Neural cell (in vitro differentiated cells): ENCODE results near the gene S1PR4. TPM values are rescaled to one million over a fixed set of nuclear protein-coding genes. Genes with fewer than 3 reads are reported as not detected.

Experiments used
- H2AFZ ChIP-seq: fragments of 200-600, 300-800 bp; sonication (generic), shearing (Covaris generic); 2 replicates; pipeline ENCODE4 v1.6.0; 2014; ENCODE audit warnings: low read depth, mild to moderate bottlenecking, antibody characterized with exemption, low read length, moderate library complexity
- H3F3A ChIP-seq: fragments of 200-600 bp; shearing (Covaris generic); 2 replicates; pipeline ENCODE4 v1.6.1; 2016; ENCODE audit warnings: mild to moderate bottlenecking, moderate library complexity, mixed read lengths, antibody characterized with exemption, low read length; ENCODE audit not compliant: insufficient read depth, poor library complexity, severe bottlenecking
- H3K27ac ChIP-seq: fragments of 200-600, 300-800 bp; sonication (generic), shearing (Covaris generic); 2 replicates; pipeline ENCODE4 v1.5.1; 2014; ENCODE audit warnings: mild to moderate bottlenecking, low read length, moderate library complexity
- H3K27me3 ChIP-seq: fragments of 300-800, 200-600 bp; sonication (generic), shearing (Covaris generic); 2 replicates; pipeline ENCODE4 v1.6.0; 2014; ENCODE audit warnings: mild to moderate bottlenecking, low read depth, low read length, moderate library complexity; ENCODE audit not compliant: insufficient read depth
- H3K36me3 ChIP-seq: fragments of 300-800, 200-600 bp; sonication (generic), shearing (Covaris generic); 2 replicates; pipeline ENCODE4 v1.5.1; 2014; ENCODE audit warnings: mild to moderate bottlenecking, antibody characterized with exemption, low read length, moderate library complexity; ENCODE audit not compliant: insufficient read depth
- H3K4me2 ChIP-seq: fragments of 300-800, 200-600 bp; sonication (generic), shearing (Covaris generic); 2 replicates; pipeline ENCODE4 v1.6.0; 2014; ENCODE audit warnings: mild to moderate bottlenecking, low read length
- H3K4me3 ChIP-seq: fragments of 300-800, 200-600 bp; sonication (generic), shearing (Covaris generic); 2 replicates; pipeline ENCODE4 v1.5.1; 2014; ENCODE audit warnings: mild to moderate bottlenecking, low read length, moderate library complexity
- H3K79me2 ChIP-seq: fragments of 200-600 bp; shearing (Covaris generic); replicated peaks from 2 replicates; pipeline ENCODE4 v1.6.0; 2014; ENCODE audit warnings: mild to moderate bottlenecking, low read length, moderate library complexity; ENCODE audit not compliant: insufficient read depth
- H3K9ac ChIP-seq: fragments of 300-800, 200-600 bp; sonication (generic), shearing (Covaris generic); 2 replicates; pipeline ENCODE4 v1.6.1; 2016; ENCODE audit warnings: mild to moderate bottlenecking, low read length, mixed read lengths
- H3K9me2 ChIP-seq: fragments of 200-600 bp; shearing (Covaris generic); 2 replicates; pipeline ENCODE4 v1.6.1; 2016; ENCODE audit warnings: mild to moderate bottlenecking, low read length, mixed read lengths; ENCODE audit not compliant: insufficient read depth
- H3K9me3 ChIP-seq: fragments of 200-600, 300-800 bp; sonication (generic), shearing (Covaris generic); 2 replicates; pipeline ENCODE4 v1.6.1; 2016; ENCODE audit warnings: mild to moderate bottlenecking, mixed run types, low read length, moderate library complexity, mixed read lengths
- H4K20me1 ChIP-seq: fragments of 200-600 bp; shearing (Covaris generic); 2 replicates; pipeline ENCODE4 v1.6.1; 2016; ENCODE audit warnings: mild to moderate bottlenecking, mixed run types; ENCODE audit not compliant: insufficient read depth
- EP300 ChIP-seq: fragments of 450-650 bp; conservative IDR thresholded peaks from 2 replicates; pipeline ENCODE4 v1.6.1; 2014; ENCODE audit warnings: antibody characterized with exemption, mild to moderate bottlenecking, moderate library complexity; ENCODE audit not compliant: poor library complexity, severe bottlenecking
- EZH2 ChIP-seq: fragments of 200-600, 300-800 bp; shearing (Covaris generic), sonication (generic); IDR thresholded peaks from 2 replicates; pipeline ENCODE4 v1.6.1; 2014; ENCODE audit warnings: antibody characterized with exemption, low read length, borderline replicate concordance, mild to moderate bottlenecking; ENCODE audit not compliant: insufficient read depth, poor library complexity, severe bottlenecking
- MXI1 ChIP-seq: fragments of 450-650 bp; conservative IDR thresholded peaks from 2 replicates; pipeline ENCODE4 v1.6.1; 2014; ENCODE audit warnings: antibody characterized with exemption, mild to moderate bottlenecking; ENCODE audit not compliant: poor library complexity, severe bottlenecking
- POLR2AphosphoS5 ChIP-seq: IDR thresholded peaks from 2 replicates; pipeline ENCODE4 v1.6.1; 2012
- RAD21 ChIP-seq: fragments of 450-650 bp; conservative IDR thresholded peaks from 2 replicates; pipeline ENCODE4 v1.6.1; 2014; ENCODE audit warnings: antibody characterized with exemption, mild to moderate bottlenecking, moderate library complexity
- SMC3 ChIP-seq: fragments of 450-650 bp; conservative IDR thresholded peaks from 2 replicates; pipeline ENCODE4 v1.6.1; 2014; ENCODE audit warnings: antibody characterized with exemption, mild to moderate bottlenecking, moderate library complexity; ENCODE audit not compliant: poor library complexity
- TAF1 ChIP-seq: IDR thresholded peaks from 2 replicates; pipeline ENCODE4 v1.6.1; 2012; ENCODE audit warnings: low read depth
- polyA plus RNA-seq: library from polyadenylated mRNA; depleted of rRNA; stranded (reverse); fragments of >200 nt; gene quantifications from 2 replicates; pipeline ENCODE4 v1.2.3, GENCODE V29; 2014
- TF ChIP-seq, protein P1 (sequence below): fragments of 450-650 bp; IDR thresholded peaks from 2 replicates; pipeline ENCODE4 v1.5.1; 2014; ENCODE audit warnings: antibody characterized with exemption, mild to moderate bottlenecking, moderate library complexity; ENCODE audit not compliant: poor library complexity, severe bottlenecking
- TF ChIP-seq, protein P2 (sequence below): IDR thresholded peaks from 2 replicates; pipeline ENCODE4 v1.6.1; 2012; ENCODE audit warnings: borderline replicate concordance

S1PR4 gene
- polyA plus RNA-seq, 1 donor from 2014 or later = not detected

- no peaks in the 10 kb centered on the region for H3K27me3 ChIP-seq
- TF ChIP-seq, protein P1, sequence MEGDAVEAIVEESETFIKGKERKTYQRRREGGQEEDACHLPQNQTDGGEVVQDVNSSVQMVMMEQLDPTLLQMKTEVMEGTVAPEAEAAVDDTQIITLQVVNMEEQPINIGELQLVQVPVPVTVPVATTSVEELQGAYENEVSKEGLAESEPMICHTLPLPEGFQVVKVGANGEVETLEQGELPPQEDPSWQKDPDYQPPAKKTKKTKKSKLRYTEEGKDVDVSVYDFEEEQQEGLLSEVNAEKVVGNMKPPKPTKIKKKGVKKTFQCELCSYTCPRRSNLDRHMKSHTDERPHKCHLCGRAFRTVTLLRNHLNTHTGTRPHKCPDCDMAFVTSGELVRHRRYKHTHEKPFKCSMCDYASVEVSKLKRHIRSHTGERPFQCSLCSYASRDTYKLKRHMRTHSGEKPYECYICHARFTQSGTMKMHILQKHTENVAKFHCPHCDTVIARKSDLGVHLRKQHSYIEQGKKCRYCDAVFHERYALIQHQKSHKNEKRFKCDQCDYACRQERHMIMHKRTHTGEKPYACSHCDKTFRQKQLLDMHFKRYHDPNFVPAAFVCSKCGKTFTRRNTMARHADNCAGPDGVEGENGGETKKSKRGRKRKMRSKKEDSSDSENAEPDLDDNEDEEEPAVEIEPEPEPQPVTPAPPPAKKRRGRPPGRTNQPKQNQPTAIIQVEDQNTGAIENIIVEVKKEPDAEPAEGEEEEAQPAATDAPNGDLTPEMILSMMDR = no peak
- TF ChIP-seq MXI1 (no peak), POLR2AphosphoS5 (no peak), TAF1 (no peak), SMC3 (no peak), EZH2 (no peak), RAD21 (no peak), EP300 (no peak)
- TF ChIP-seq, protein P2, sequence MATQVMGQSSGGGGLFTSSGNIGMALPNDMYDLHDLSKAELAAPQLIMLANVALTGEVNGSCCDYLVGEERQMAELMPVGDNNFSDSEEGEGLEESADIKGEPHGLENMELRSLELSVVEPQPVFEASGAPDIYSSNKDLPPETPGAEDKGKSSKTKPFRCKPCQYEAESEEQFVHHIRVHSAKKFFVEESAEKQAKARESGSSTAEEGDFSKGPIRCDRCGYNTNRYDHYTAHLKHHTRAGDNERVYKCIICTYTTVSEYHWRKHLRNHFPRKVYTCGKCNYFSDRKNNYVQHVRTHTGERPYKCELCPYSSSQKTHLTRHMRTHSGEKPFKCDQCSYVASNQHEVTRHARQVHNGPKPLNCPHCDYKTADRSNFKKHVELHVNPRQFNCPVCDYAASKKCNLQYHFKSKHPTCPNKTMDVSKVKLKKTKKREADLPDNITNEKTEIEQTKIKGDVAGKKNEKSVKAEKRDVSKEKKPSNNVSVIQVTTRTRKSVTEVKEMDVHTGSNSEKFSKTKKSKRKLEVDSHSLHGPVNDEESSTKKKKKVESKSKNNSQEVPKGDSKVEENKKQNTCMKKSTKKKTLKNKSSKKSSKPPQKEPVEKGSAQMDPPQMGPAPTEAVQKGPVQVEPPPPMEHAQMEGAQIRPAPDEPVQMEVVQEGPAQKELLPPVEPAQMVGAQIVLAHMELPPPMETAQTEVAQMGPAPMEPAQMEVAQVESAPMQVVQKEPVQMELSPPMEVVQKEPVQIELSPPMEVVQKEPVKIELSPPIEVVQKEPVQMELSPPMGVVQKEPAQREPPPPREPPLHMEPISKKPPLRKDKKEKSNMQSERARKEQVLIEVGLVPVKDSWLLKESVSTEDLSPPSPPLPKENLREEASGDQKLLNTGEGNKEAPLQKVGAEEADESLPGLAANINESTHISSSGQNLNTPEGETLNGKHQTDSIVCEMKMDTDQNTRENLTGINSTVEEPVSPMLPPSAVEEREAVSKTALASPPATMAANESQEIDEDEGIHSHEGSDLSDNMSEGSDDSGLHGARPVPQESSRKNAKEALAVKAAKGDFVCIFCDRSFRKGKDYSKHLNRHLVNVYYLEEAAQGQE = no peak
- H3K79me2 ChIP-seq = no peaks in the 10 kb centered on the region
- no peak overlapping the region for H2AFZ ChIP-seq
- H4K20me1 ChIP-seq = no peaks in the 10 kb centered on the region
- no peak overlapping the region for H3K4me2 ChIP-seq
- H3K36me3 ChIP-seq = no peaks in the 10 kb centered on the region
- no peak overlapping the region for H3K9ac ChIP-seq
- H3K9me3 ChIP-seq = no peaks in the 10 kb centered on the region
- no peak overlapping the region for H3K4me3 ChIP-seq
- H3K9me2 ChIP-seq = no peaks in the 10 kb centered on the region
- no peak overlapping the region for H3K27ac ChIP-seq
- no peaks in the 10 kb centered on the region for H3F3A ChIP-seq
These were observed 40.3 kb upstream of the S1PR4 start for GRCh38 chr19:3138268-3138667.

GRCh38 chr19:3140667-3141038, 37.9 kb upstream of the S1PR4 start:
- Histone ChIP-seq H3K9me2 (no peaks in the 10 kb centered on the region), H3K36me3 (no peaks in the 10 kb centered on the region), H4K20me1 (no peaks in the 10 kb centered on the region), H3K4me3 (no peak overlapping the region), H3K9ac (no peak overlapping the region), H3K79me2 (no peaks in the 10 kb centered on the region), H3K27me3 (no peaks in the 10 kb centered on the region), H2AFZ (no peak overlapping the region), H3K4me2 (no peak overlapping the region), H3K27ac (no peak overlapping the region), H3K9me3 (no peaks in the 10 kb centered on the region), H3F3A (no peaks in the 10 kb centered on the region)
- TF ChIP-seq EP300 = no peak
- TF ChIP-seq EZH2 = no peak

DNA sequence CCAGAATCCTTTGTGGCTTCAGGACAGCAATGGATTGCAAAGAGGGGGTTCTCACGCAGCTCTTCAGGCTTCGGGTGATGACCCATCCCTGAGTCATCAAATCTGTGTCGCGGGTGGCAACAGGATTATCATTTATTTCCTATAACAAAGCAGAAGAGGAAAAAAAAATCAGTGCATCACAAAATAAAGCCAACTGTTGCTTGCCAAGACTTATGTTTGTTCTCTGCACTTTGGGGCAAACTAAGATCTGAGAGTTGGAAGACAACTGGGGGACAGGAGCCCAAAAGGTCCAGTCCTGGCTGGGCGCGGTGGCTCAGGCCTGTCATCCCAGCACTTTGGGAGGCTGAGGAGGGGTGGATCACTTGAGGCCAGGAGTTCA, 36.3 kb upstream of the S1PR4 start:
- no peaks in the 10 kb centered on the region for H3K79me2 ChIP-seq
- no peak overlapping the region for H3K9ac ChIP-seq
- no peak overlapping the region for H3K4me3 ChIP-seq
- TF ChIP-seq MXI1 (no peak), TAF1 (no peak), SMC3 (no peak), EZH2 (no peak), RAD21 (no peak), POLR2AphosphoS5 (no peak), EP300 (no peak)
- TF ChIP-seq, protein P1 = no peak
- TF ChIP-seq, protein P2 = no peak
- no peak overlapping the region for H2AFZ ChIP-seq
- no peak overlapping the region for H3K27ac ChIP-seq
- H3K9me3 ChIP-seq = no peaks in the 10 kb centered on the region
- no peak overlapping the region for H3K4me2 ChIP-seq
- H3K36me3 ChIP-seq = no peaks in the 10 kb centered on the region
- no peaks in the 10 kb centered on the region for H3K27me3 ChIP-seq
- no peaks in the 10 kb centered on the region for H4K20me1 ChIP-seq
- no peaks in the 10 kb centered on the region for H3F3A ChIP-seq
- no peaks in the 10 kb centered on the region for H3K9me2 ChIP-seq
